Stimulated activated CD8-positive, alpha-beta memory T cell treated with anti-CD3 and anti-CD28 coated beads, Interleukin-4, amount 100 ng/mL, for 48 hours (primary cell): Measurements from ENCODE around the gene RNF222.
"Not testable (repeated sequence)": the region's sequence is repeated elsewhere in the genome, so short reads cannot be mapped to it uniquely, and the experiment has no call there.

Experiments
- DNase-seq: peaks from one replicate; pipeline ENCODE4 v3.0.0-alpha.2; 2020

Gene RNF222

DNA sequence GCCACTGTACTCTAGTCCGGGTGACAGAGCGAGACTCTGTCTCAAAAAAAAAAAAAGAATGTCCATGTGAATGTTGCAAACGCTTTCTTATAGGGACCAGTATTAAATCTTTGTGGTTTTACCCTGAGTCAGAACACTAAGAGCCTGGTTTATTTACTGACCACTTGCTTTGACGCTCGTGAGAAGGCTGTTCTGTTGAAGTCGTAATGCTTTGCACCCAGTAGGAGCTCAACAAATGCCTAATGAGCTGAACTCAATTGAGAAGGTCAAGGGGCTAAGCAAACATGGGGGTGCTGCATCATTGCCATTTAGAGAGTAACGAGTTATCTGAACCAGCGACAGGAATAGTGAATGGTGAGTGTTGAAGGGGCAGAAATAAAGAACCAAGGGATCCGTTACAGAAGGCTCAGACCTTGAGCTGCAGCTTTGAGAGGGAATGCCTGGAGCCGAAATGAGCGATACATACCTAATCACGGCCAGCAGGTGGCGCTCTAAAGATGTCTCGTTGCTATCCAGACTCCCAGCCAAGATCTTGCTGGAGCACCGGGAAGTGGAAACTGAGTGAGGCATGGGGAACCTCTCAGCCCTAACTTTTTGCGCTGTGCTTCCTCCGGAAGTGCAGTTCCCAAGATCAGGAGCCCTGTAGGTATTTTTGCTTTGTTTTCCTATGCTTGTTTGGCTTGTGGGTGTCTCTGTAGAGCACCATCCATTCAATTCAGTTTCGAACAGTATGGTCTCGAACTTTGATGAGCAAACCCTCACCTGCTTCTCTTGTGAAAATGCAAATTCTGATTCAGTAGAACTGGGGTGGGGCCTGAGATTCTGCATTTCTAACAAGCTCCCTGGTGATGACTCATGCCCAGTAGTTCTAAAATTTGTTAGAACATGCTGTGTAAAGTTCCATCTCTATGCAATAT lies 12.6 kb upstream of the RNF222 start:
- peak; percentile 91 for DNase-seq

DNA sequence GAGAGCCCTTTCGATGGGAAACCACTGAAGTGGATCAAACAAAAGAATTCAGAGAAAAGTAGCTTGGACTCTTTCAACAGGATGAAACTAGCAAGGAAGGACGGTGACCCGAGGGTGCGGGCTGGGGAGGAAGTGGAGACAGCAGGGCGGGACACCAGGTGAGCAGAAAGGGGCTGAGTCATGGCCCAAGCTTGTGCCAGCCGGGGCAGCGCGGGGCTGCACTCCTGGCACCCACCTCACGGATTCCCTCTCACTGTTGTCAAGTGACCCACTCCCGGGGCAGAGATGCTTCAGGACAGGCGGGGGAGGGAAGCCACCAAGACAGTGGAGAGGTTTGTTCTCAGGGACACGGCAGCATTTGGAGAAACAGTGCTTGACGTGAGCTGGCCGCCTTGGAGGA lies 10.7 kb upstream of the RNF222 start:
- no peak for DNase-seq

DNA sequence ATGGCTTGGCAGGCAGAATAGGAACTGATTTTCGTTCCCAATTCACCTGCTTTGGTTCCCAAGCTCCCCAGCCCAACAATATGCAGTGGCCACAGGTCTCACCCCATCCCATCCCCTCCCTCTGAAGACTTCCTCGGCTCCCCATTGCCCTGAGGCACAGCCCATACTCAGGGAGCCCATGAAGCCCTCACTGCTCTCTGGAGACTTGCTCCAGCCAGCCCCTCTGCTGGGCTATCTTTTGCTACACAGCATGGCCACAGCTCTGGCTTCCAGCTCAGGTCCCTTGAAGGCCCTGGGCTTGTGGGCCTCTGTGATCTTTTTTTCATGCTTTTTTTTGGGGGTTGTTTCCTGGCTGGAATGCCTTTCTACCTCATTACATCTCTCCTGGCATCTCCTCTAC lies 8.5 kb upstream of the RNF222 start:
- DNase-seq = no peak

DNA sequence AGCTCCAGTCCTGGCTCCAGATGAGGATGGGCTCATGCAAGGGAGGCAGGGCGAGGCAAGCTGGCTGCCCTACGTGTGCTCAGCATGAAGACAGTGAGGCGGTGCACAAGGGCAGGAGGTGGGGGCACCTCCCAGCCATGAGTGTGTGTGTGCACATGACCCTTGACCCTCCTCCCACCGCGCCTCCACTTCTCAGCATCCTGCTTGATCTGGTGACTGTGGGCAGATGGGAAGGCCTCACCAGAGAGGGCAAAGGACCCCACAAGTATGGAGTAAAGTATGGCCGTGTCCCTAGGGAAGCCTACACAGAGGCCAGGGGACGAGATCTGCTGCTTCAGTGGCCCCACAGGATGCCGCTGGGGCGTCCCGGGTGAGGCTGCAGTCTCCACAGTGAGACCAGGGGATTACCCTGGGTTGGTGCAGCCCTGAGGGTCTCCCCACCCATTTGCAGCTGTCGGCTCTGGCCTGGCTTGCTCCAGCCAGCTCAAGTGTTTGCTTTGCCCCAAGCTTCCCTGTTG lies 7.9 kb upstream of the RNF222 start:
- no peak for DNase-seq

DNA sequence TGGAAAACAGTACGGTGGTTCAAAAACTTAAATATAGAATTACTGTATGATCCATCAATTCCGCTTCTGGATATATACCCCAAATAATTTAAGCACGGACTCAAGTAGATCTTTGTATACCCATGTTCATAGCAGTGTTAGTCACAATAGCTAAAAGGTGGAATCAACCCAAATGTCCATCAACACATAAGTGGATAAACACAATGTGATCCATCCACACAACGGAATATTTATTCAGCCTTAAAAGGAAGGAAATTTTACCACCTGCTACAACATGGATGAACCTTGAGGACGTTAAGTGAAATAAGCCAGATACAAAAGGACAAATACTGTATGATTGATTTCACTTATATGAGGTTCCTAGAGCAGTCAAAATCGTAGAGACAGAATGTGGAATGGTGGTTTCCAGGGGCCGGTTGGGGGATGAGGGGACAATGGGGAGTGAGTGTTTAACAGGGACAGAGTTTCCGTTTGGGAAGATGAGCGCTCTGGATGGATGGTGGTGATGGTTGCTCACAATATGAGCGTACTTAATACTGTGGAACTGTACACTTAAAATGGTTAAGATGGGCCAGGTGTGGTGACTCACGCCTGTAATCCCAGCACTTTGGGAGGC lies 5.4 kb upstream of the RNF222 start:
- no peak for DNase-seq

DNA sequence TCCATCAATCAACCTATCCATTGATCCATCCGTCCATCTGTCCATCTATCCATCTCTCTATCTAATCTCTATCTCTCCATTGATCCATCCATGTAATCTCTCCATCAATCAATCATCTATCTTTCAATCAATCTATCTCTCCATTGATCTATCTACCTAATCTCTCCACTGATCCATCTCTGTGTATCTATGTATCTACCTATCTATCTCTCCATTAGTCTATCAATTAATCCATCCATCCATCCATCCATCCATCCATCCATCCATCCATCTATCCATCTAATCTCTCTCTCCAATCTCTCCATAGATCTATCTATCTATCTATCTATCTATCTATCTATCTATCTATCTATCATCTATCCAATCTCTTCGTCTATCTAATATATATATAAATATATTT lies 3.5 kb upstream of the RNF222 start:
- DNase-seq = no peak

DNA sequence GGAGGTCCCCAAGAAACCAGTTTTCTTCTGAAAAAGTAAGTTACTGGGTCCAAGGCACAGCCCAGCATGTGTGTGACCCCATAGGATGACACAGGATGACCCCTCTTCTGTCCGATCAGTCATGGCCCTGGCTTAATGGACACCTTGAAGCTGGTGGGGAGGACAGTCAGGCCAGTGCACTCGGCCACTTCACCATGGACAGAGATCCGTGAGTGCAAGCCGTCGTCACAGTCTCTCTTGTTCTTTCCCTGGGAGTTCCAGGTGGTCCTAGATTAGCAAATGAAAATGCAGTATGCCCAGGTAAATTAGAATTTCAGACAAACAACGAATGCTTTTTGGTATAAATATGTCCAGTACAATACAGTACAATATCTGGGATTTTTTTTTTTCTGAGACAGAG lies 1.4 kb upstream of the RNF222 start:
- DNase-seq = no peak

DNA sequence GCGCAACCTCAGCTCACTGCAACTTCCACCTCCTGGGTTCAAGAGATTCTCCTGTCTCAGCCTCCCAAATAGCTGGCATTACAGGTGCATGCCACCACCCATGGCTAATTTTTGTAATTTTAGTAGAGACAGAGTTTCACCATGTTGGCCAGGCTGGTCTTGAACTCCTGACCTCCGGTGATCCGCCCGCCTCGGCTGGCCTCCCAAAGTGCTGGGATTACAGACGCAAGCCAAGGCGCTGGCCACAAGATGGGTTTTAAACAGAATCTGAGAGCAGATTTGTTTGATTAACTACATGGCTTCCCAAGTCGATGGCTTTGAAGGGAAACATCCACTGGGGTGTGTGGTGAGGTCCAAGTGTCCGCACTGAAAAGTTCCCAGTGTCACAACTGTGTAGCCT lies 3.1 kb downstream of the RNF222 start:
- DNase-seq = not testable (repeated sequence)

DNA sequence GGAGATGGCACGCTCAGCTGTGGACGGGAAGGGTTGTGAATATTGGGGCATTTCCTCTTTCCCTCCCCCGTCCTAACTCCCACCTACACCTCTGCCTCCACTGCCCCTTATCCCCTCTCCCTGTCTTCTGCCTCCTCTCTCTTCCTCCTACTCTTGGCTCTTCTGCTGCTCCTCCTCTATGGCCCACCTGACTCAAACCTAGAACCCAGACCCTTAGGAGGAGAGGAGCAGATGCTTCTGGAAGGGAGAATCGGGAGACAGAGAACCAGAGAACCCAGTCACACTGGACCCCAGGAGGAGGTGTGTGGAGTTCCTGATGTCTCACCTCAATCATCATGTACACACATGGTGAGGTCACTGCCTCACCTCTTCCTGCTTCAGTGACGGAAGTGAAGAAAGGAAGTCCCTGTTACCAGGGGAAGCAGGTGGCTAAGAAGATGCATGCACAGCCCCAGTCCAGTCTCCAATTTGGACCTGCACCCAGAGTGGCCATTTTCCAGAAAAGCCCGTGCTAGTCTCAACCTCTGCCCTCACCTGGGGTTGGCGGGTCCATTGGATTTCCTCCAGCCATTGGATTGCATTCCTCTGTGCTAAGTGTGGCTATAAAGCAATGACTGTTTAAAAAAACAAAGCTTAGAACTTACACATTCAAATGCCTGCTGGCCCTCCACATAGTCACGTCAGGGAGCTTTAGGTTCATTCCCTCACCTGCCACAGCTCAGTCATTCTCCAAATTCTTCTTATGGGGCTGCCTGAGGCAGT lies 4.0 kb downstream of the RNF222 start:
- no peak for DNase-seq

DNA sequence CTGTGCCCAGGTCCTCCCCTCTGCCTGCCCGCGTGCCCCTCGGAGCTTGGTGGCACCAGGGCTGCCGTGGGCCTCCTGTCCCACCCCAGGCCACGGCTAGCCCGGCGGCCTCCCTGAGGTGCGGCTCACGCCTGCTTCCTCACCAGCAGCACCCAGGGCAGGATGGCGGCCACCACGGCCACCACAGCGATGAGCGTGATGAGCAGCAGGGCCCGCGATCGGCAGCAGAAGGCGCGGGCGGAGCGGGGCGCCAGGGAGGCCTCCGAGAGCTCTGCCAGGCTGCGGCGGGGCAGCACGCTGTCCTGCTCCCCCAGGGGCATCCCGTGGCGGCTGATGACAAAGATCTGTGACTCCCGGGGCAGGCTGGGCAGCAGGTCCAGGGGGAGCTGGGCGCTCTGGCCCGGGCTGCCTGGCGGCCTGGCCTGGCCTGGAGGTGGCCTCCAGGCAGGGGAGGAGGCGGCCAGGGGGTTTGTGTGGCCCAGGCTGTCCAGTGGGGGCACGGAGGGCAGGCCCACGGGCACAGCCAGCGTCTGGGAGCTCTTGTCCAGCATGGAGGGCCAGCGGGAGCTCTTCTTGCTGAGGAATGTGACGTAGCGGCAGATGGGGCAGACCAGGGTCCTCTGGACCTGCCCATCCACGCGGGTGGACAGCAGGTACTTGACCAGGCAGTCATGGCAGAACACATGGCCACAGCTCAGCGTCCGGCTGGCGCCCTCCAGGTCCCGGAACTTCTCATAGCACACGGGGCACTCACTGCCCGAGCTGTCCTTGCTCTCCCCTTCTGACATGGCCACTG lies 4.8 kb downstream of the RNF222 start:
- DNase-seq = no peak

DNA sequence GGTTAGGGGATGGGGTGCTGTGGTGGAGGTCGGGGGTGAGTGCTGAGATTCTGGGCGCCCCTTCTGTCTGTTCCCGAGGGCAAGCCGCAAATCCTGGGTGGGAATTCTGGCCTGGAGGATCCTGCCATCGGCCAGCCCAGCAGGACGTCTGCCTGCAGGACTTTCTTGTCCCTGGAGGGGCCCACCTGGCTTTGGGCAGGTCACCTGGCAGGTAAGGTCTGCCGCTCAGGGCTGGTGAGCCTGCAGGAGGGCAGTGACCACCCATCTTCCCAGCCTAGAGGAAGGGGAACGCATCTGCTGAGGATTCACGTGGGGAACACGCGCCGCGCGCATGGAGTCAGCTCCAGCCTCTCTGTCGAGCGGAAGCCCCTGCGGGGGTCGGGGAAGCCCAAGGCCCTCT lies 5.4 kb downstream of the RNF222 start:
- DNase-seq = no peak

DNA sequence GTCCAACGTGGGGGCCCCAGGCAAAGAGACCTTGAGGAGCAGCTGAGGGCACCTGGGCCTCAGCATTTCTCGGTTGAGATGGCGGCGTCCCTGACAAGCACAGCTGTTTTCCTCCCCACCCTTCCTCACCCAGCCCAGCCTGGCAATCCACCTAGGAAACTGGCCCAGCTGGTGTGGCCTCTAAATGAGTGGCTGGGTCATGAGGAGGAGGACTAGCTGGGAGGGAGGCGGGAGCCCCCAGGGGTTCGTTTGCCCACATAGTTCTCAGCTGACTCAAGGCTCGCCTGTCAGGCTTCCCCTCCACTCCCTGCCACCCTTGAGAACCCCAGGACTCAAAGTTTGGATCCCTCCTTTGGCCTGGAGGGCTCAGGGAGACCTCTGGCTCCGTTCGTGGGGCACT lies 5.9 kb downstream of the RNF222 start:
- DNase-seq = no peak

DNA sequence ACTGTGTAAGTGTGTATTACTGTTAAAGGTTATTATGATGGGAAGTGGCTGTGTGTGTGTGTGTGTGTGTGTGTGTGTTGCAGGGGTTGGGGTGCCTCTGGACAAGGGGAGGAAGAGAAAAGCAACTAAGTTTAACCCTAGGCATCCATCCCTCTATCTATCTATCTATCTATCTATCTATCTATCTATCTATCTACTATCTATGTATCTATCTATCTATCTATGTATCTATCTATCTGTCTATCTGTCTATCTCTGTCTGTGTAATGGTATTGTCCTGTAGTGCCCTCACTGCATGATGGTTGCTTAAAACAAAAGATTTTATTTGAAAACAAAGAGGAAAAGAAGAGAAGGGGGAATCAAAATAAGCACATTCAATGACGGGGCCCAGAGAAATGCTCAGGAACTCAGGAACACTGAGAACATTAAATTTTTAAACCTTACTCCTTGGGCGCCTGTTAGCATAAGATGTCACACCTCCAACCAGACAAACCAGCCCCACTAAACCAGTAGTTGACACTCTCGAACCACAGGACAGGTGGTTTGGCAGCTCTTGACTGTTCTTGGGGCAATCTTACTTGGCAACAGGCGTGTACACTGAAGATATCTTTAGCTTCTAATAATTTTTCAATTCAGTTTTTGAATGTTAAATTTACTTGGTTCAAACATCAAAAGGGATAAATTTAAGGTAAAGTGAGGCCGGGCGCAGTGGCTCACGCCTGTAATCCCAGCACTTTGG lies 9.5 kb downstream of the RNF222 start:
- DNase-seq = no peak

DNA sequence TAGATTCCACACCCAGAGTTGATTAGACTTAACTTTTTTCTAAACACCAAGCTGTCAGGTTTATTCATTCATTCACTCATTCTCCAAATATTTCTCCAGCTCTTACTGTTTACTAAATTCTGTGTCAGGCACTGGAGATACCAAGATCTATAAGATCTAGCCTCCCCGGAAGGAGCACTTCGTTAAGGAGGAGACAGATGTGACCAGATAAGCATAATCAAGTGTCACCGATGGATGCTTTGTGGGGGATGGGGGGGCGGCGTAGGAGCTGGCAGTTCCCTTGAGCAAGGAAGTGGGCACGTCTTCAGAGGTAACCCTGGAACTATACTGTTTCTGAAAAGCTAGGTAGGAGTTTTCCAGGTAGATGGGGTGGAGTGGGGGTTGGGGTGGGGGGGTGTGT lies 10.8 kb downstream of the RNF222 start:
- DNase-seq = no peak

DNA sequence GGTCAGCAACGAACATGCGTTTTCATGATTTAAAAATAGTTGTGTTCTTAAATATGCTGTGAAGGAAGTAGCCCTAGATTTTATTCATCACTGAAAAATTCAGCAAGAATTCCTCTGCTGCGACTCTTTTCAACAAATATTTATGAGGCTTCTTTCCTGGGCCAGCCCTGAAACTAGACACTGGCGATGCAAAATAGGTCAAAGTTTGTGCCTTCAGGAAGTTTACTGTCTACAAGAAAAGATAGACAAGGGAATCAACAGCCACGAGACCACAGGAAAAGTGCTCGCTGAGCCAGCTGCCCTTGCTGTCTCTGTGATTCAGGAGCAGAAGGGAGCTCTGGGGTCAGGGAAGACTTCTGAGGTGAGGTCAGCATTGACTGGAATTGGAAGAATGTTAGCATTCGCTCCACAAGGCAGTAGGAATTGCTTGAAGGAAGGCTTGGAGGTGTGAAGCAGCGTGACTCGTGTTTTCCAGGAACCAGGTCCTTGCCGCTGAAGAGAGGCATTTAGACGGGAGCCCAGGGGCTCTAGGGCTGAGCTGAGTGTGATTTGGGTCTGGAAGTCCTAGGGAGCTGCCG lies 12.7 kb downstream of the RNF222 start:
- DNase-seq = no peak

DNA sequence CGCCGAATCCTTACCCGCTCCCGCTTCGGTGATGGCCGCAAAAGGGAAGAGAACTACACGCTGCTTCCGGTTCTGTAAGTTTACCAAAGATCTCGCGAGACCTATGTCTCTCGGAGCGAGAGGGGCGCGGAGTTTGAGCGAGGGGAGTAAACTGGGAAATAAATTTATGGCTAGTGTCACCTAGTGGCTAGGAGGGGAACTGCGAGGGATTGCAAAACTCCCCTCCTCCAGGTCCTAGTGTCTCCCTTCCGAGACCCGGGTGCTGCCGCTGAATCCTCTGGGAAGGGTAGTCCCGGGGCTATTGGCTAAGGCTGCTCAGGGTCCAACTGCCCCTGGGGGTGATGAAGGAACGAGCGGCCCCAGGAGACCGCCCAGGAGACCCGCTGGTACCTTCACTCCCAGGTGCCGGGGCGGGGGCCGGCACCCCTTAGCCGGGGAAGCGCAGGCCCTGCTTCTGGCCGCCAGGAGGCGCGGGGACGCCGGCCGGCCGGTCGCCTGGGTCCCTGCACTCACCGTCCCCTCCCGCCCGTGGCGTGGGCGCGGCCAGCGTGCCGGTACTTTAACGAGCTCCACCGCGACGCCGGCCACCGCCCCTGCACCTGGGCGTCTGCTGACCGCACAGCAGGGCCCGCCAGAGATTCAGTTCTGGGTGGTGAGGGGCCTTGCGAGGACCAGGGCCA lies 14.3 kb downstream of the RNF222 start, which contains the start of gene RPL26:
Gene RPL26 (minus strand): TSS at position 51 of the 680 bp plus-strand sequence. CDS start 883 bp downstream, outside the sequence.
- DNase-seq = peak; percentile 94

DNA sequence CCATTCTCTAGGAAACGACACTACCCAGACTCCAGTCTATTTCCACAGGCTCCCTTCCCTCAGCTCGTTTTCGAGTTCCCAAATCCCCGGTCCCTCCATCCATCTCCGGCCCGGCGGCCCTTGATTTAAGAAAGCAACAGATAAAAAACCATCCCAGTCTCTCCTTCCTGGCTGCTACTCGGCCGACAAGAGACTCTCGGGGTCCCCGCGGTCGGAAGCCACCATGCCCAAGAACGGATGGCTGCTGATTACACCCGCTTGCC lies 14.8 kb downstream of the RNF222 start:
- no peak for DNase-seq

DNA sequence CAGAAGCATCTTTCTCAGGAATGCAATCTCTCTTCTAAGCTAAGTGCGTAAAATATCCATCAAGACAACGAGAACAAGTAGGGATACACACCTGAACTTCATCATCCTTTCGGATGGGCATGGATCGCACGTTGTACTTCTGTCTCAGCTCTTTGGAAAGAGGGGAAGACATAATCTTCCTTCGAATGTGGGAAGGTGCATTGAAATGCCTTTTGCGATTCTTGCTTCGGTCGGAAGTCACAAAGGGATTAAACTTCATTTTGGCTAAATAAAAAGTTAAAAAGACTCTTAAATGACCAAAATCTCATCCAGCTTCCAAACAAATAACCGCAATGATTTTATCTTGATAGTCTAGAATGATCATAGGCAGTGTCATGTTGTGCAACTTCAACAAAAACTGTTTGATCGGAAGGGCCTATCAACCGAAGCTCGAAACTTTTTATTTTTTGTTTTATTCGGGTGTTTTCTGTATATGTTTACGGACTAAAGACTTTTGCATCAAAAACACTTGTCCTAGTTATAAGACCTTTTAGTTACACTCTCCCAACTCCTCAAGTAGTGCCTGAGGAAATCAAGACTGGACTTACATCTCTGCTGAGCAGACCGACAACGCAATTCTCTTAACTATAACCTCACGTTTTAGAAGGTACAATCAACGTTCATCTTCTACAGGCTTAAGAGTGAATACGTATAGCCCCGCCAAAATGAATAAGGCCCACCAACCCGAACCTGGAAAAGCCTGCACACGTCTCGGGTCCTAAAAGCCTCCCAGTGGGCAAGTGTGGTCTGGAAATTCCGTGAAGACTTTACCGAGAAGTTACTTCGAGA lies 15.4 kb downstream of the RNF222 start:
- DNase-seq = no peak

DNA sequence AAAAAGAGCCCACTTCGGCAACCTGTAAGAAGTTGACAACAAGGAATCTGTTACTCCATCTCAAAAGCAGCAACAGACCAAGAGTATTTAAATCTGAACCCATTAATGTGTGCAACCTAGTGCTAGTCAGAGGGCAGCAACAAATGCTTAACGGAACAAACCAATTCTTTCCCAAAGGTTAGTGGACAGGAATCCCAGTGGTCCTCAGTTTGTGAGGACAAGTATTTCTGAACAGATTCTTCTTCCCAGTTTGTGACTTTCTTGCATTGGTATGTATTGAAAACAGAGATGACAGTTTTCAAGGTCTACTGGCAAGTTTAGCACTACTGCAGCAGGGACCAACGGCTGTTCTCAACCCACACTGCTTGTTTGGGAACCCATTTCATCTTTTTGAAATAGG lies 17.6 kb downstream of the RNF222 start:
- no peak for DNase-seq

DNA sequence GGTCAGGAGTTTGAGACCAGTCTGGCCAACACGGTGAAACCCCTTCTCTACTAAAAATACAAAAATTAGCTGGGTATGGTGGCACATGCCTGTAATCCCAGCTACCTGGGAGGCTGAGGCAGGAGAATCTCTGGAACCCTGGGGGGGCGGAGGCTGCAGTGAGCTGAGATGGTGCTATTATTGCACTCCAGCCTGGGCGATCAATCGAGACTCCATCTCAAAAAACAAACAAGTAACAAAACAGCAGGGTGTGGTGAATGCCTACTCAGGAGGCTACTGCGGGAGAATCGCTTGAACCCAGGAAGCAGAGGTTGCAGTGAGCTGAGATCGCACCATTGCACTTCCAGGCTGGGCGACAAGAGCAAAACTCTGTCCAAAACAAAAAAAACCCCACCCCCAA lies 19.5 kb downstream of the RNF222 start:
- not testable (repeated sequence) for DNase-seq
